HG02678 (cell line): ENCODE results near the gene ADAMTSL1.

ENCODE experiments used
- ATAC-seq: cut with Tn5 transposase; IDR thresholded peaks from one replicate; pipeline ENCODE4 v1.9.1; 2021; ENCODE audit warnings: mild to moderate bottlenecking, moderate library complexity; ENCODE audit not compliant: unreplicated experiment

The ADAMTSL1 gene

GRCh38 chr9:18499980-18500379 is 26.0 kb downstream of the ADAMTSL1 start:
- ATAC-seq: no peak

GRCh38 chr9:18500451-18500850 is 26.5 kb downstream of the ADAMTSL1 start:
- no peak for ATAC-seq

- no peak for ATAC-seq
Observed at GRCh38 chr9:18501949-18502348, 28.0 kb downstream of the ADAMTSL1 start.

GRCh38 chr9:18502546-18502945 is 28.6 kb downstream of the ADAMTSL1 start:
- no peak for ATAC-seq

GRCh38 chr9:18504707-18505106 is 30.8 kb downstream of the ADAMTSL1 start:
- no peak for ATAC-seq

- no peak for ATAC-seq
Observed at GRCh38 chr9:18507151-18507550, 33.2 kb downstream of the ADAMTSL1 start.

- no peak for ATAC-seq
Observed at GRCh38 chr9:18516514-18516913, 42.6 kb downstream of the ADAMTSL1 start.

GRCh38 chr9:18516965-18517364 is 43.0 kb downstream of the ADAMTSL1 start:
- ATAC-seq: no peak

- no peak for ATAC-seq
Observed at GRCh38 chr9:18520416-18521047, 46.6 kb downstream of the ADAMTSL1 start.

- no peak for ATAC-seq
Observed at GRCh38 chr9:18526685-18527084, 52.7 kb downstream of the ADAMTSL1 start.

- no peak for ATAC-seq
Observed at GRCh38 chr9:18531136-18532065, 57.4 kb downstream of the ADAMTSL1 start.

GRCh38 chr9:18534611-18535010 is 60.7 kb downstream of the ADAMTSL1 start:
- ATAC-seq: no peak

- ATAC-seq: no peak
Observed at GRCh38 chr9:18536554-18536953, 62.6 kb downstream of the ADAMTSL1 start.

- no peak for ATAC-seq
Observed at GRCh38 chr9:18539203-18539693, 65.3 kb downstream of the ADAMTSL1 start.

- no peak for ATAC-seq
Observed at GRCh38 chr9:18542837-18543405, 69.0 kb downstream of the ADAMTSL1 start.

GRCh38 chr9:18543406-18544192 is 69.6 kb downstream of the ADAMTSL1 start:
- ATAC-seq: no peak

GRCh38 chr9:18544456-18544855 is 70.5 kb downstream of the ADAMTSL1 start:
- ATAC-seq: no peak

GRCh38 chr9:18545636-18546360 is 71.8 kb downstream of the ADAMTSL1 start:
- ATAC-seq: no peak

GRCh38 chr9:18548456-18548855 is 74.5 kb downstream of the ADAMTSL1 start:
- no peak for ATAC-seq

- no peak for ATAC-seq
Observed at GRCh38 chr9:18549772-18550171, 75.8 kb downstream of the ADAMTSL1 start.
